H1 (cell line): ENCODE data around the gene ABHD17B. TPM values are rescaled to one million over a fixed set of nuclear protein-coding genes. Genes with fewer than 3 reads are reported as not detected.

Experiments used
- CTCF ChIA-PET: fragments of 300-600 bp; sonication (Branson Sonifier 250); formaldehyde crosslinking; loops from one replicate; lab custom pipeline; 2021; ENCODE audit not compliant: partially characterized antibody; lab: Charles Lee
- POLR2A ChIA-PET: fragments of 300-600 bp; sonication (Branson Sonifier 250); formaldehyde crosslinking; loops from one replicate; lab custom pipeline; 2021; ENCODE audit warnings: inconsistent platforms; ENCODE audit not compliant: partially characterized antibody; lab: Charles Lee
- DNase-seq, 2 experiments: peaks; one replicate each; pipeline versions ENCODE4 v3.0.0 to v3.0.0-alpha.2; 2010 to 2022; ENCODE audit warnings: low spot score in 2 of 2, low read depth in 1 of 2, mixed read lengths in 1 of 2
- FAIRE-seq: peaks from 2 replicates; lab custom pipeline; 2011; peaks lifted over from hg19 to GRCh38; lab: Jason Lieb, UNC
- H2AFZ ChIP-seq: 2 replicates; pipeline ENCODE4 v1.8.1; 2012; ENCODE audit warnings: low read length, inconsistent platforms
- H2AK5ac ChIP-seq: 2 replicates; pipeline ENCODE4 v1.6.1; 2013; ENCODE audit warnings: low read depth, low read length
- H2BK120ac ChIP-seq: replicated peaks from 2 replicates; pipeline ENCODE3; 2013; ENCODE audit warnings: low read depth, low read length, inconsistent platforms
- H2BK12ac ChIP-seq: 2 replicates; pipeline ENCODE4 v1.6.1; 2013; ENCODE audit warnings: low read depth, low read length
- H2BK15ac ChIP-seq: 2 replicates; pipeline ENCODE4 v1.6.1; 2013; ENCODE audit warnings: low read length
- H2BK20ac ChIP-seq: 2 replicates; pipeline ENCODE4 v1.6.1; 2013; ENCODE audit warnings: low read length
- H2BK5ac ChIP-seq: 2 replicates; pipeline ENCODE4 v1.6.1; 2013; ENCODE audit warnings: low read depth, low read length
- H3K14ac ChIP-seq: 2 replicates; pipeline ENCODE4 v1.6.1; 2013; ENCODE audit warnings: inconsistent platforms; ENCODE audit not compliant: insufficient read length
- H3K18ac ChIP-seq: 2 replicates; pipeline ENCODE4 v1.6.1; 2013; ENCODE audit warnings: low read length; ENCODE audit errors: extremely low read depth
- H3K23ac ChIP-seq: 2 replicates; pipeline ENCODE4 v1.6.1; 2013; ENCODE audit warnings: inconsistent platforms; ENCODE audit not compliant: insufficient read length
- H3K23me2 ChIP-seq: 2 replicates; pipeline ENCODE4 v1.6.1; 2013; ENCODE audit warnings: low read depth, low read length
- H3K27ac ChIP-seq: 2 replicates; pipeline ENCODE4 v1.6.1; 2011; ENCODE audit warnings: low read depth, low read length, inconsistent platforms
- H3K27me3 ChIP-seq, 4 experiments: replicated peaks in 1 of 4; 1 replicate in 1 of 4; 2 replicates in 3 of 4; pipeline versions ENCODE4 v1.6.1 to v1.8.1; 2011 to 2013; ENCODE audit warnings: low read length in 3 of 4, mild to moderate bottlenecking in 3 of 4, inconsistent platforms in 2 of 4, mixed read lengths in 2 of 4, moderate library complexity in 1 of 4; ENCODE audit not compliant: control insufficient read depth in 3 of 4, insufficient read depth in 3 of 4; ENCODE audit errors: extremely low read depth in 1 of 4
- H3K36me3 ChIP-seq, 4 experiments: 2 replicates each; pipeline versions ENCODE4 v1.6.1 to v1.8.1; 2011 to 2013; ENCODE audit warnings: mild to moderate bottlenecking in 4 of 4, low read length in 3 of 4, moderate library complexity in 2 of 4, control low read depth in 1 of 4, inconsistent platforms in 1 of 4; ENCODE audit not compliant: insufficient read depth in 4 of 4, control insufficient read depth in 2 of 4
- H3K4ac ChIP-seq: replicated peaks from 2 replicates; pipeline ENCODE3; 2013; ENCODE audit warnings: low read length, low read depth, mixed read lengths, inconsistent platforms; ENCODE audit not compliant: insufficient read length
- H3K4me1 ChIP-seq, 4 experiments: replicated peaks in 1 of 4; 1 replicate in 1 of 4; 2 replicates in 3 of 4; pipeline versions ENCODE4 v1.6.1 to v1.8.1; 2011 to 2013; ENCODE audit warnings: low read length in 3 of 4, inconsistent platforms in 2 of 4, mixed read lengths in 1 of 4; ENCODE audit not compliant: insufficient read depth in 4 of 4, control insufficient read depth in 3 of 4
- H3K4me2 ChIP-seq, 2 experiments: 2 replicates each; pipeline versions ENCODE4 v1.6.1 to v1.8.1; 2011 to 2013; ENCODE audit warnings: low read depth in 2 of 2, low read length in 2 of 2, control low read depth in 1 of 2, inconsistent platforms in 1 of 2, mild to moderate bottlenecking in 1 of 2; ENCODE audit not compliant: insufficient read depth in 1 of 2
- H3K4me3 ChIP-seq, 4 experiments: fragments of 200-600, 300-600 bp in 1 of 4; sonication (generic), shearing (Covaris generic), sonication (Bioruptor Twin) in 1 of 4; 2 replicates each; pipeline versions ENCODE4 v1.5.1 to v1.8.1; 2011 to 2016; ENCODE audit warnings: low read length in 4 of 4, low read depth in 3 of 4, control low read depth in 2 of 4, inconsistent platforms in 2 of 4, mild to moderate bottlenecking in 2 of 4, mixed read lengths in 1 of 4, moderate library complexity in 1 of 4; ENCODE audit not compliant: insufficient read depth in 2 of 4; ENCODE audit errors: extremely low read depth in 1 of 4
- H3K56ac ChIP-seq: replicated peaks from 2 replicates; pipeline ENCODE3; 2013; ENCODE audit warnings: low read depth, mild to moderate bottlenecking, mixed read lengths, low read length, inconsistent platforms; ENCODE audit not compliant: insufficient read length
- H3K79me1 ChIP-seq: 2 replicates; pipeline ENCODE4 v1.6.1; 2013; ENCODE audit warnings: low read depth, low read length, control low read depth
- H3K79me2 ChIP-seq, 2 experiments: 2 replicates each; pipeline versions ENCODE4 v1.6.1 to v1.8.1; 2012 to 2013; ENCODE audit warnings: low read length in 2 of 2, mild to moderate bottlenecking in 2 of 2, inconsistent platforms in 1 of 2; ENCODE audit not compliant: insufficient read depth in 2 of 2, control insufficient read depth in 1 of 2
- H3K9ac ChIP-seq, 4 experiments: replicated peaks in 1 of 4; 1 replicate in 1 of 4; 2 replicates in 3 of 4; pipeline versions ENCODE4 v1.6.1 to v1.8.1; 2011 to 2013; ENCODE audit warnings: low read depth in 3 of 4, low read length in 3 of 4, control low read depth in 2 of 4, mild to moderate bottlenecking in 2 of 4, moderate library complexity in 2 of 4, inconsistent platforms in 1 of 4; ENCODE audit errors: extremely low read depth in 1 of 4
- H3K9me3 ChIP-seq, 2 experiments: 2 replicates each; pipeline versions ENCODE4 v1.6.1 to v1.8.1; 2012 to 2013; ENCODE audit warnings: mild to moderate bottlenecking in 2 of 2, moderate library complexity in 2 of 2, control low read depth in 1 of 2, inconsistent platforms in 1 of 2, low read depth in 1 of 2, low read length in 1 of 2, mixed read lengths in 1 of 2; ENCODE audit not compliant: insufficient read depth in 2 of 2
- H4K20me1 ChIP-seq, 2 experiments: replicated peaks in 1 of 2; 2 replicates each; pipeline versions ENCODE3 to v1.8.1; 2011 to 2013; ENCODE audit warnings: inconsistent platforms in 2 of 2, low read length in 2 of 2, mild to moderate bottlenecking in 1 of 2; ENCODE audit not compliant: insufficient read depth in 2 of 2, control insufficient read depth in 1 of 2
- H4K5ac ChIP-seq: 2 replicates; pipeline ENCODE4 v1.6.1; 2013; ENCODE audit warnings: low read length, low read depth, mixed read lengths, inconsistent platforms; ENCODE audit not compliant: insufficient read length
- H4K8ac ChIP-seq: 2 replicates; pipeline ENCODE4 v1.8.0; 2013; ENCODE audit warnings: mild to moderate bottlenecking, moderate library complexity, low read length, inconsistent platforms; ENCODE audit not compliant: insufficient read depth; ENCODE audit errors: extremely low read depth
- H4K91ac ChIP-seq: replicated peaks from 2 replicates; pipeline ENCODE3; 2013; ENCODE audit warnings: low read length, mixed read lengths, inconsistent platforms; ENCODE audit not compliant: insufficient read length
- ASH2L ChIP-seq: fragments of 200-600, 300-600 bp; sonication (generic); IDR thresholded peaks from one replicate; pipeline ENCODE4 v1.7.1; 2017; ENCODE audit warnings: low read length
- CHD1 ChIP-seq: IDR thresholded peaks from 2 replicates; pipeline ENCODE4 v1.6.1; 2012; ENCODE audit warnings: low read depth, low read length, improper control_type of control experiment
- KDM1A ChIP-seq: fragments of 200-600, 300-600 bp; sonication (generic); IDR thresholded peaks from 2 replicates; pipeline ENCODE4 v1.7.1; 2016; ENCODE audit warnings: mild to moderate bottlenecking, low read length, borderline replicate concordance
- NANOG ChIP-seq: IDR thresholded peaks from 2 replicates; pipeline ENCODE4 v1.6.1; 2011; ENCODE audit warnings: low read length, low read depth, mild to moderate bottlenecking, inconsistent platforms; ENCODE audit not compliant: insufficient read depth, poor library complexity, severe bottlenecking
- RFX5 ChIP-seq: IDR thresholded peaks from 2 replicates; pipeline ENCODE4 v1.6.1; 2011; ENCODE audit warnings: low read depth, low read length, improper control_type of control experiment, borderline replicate concordance
- SAP30 ChIP-seq: fragments of 300-600 bp; sonication (generic); IDR thresholded peaks from 2 replicates; pipeline ENCODE4 v1.7.1; 2012; ENCODE audit warnings: low read length, moderate library complexity, mild to moderate bottlenecking, inconsistent platforms; ENCODE audit not compliant: insufficient read depth, insufficient replicate concordance
- SRF ChIP-seq: IDR thresholded peaks from 2 replicates; pipeline ENCODE4 v1.6.1; 2011; ENCODE audit warnings: mild to moderate bottlenecking, low read depth, low read length, moderate library complexity
- TBP ChIP-seq: IDR thresholded peaks from 2 replicates; pipeline ENCODE4 v1.6.1; 2011; ENCODE audit warnings: low read depth, low read length, improper control_type of control experiment
- TCF12 ChIP-seq: IDR thresholded peaks from 2 replicates; pipeline ENCODE4 v1.6.1; 2011; ENCODE audit warnings: low read depth, mild to moderate bottlenecking, low read length
- TEAD4 ChIP-seq: IDR thresholded peaks from 2 replicates; pipeline ENCODE4 v1.6.1; 2012; ENCODE audit warnings: low read depth, low read length, inconsistent platforms, mixed read lengths
- WGBS, 2 experiments: shearing (Covaris generic) in 1 of 2; methylation state at CpG; one replicate each; pipeline versions ENCODE4 v1.1.6 to v1.1.7; 2013 to 2015; ENCODE audit warnings: low lambda C conversion rate in 2 of 2, mixed read lengths in 2 of 2, inconsistent platforms in 1 of 2, low coverage in 1 of 2, missing lambda C conversion rate in 1 of 2; ENCODE audit not compliant: insufficient replicate concordance in 2 of 2, insufficient coverage in 1 of 2, insufficient read length in 1 of 2; ENCODE audit errors: extremely low coverage in 1 of 2, missing lambda C conversion rate in 1 of 2; 5-methylcytosine and 5-hydroxymethylcytosine counted together
- polyA plus RNA-seq, 7 experiments: library from polyadenylated mRNA; depleted of rRNA in 3 of 7; stranded (reverse) in 5 of 7; unstranded in 2 of 7; fragments of >200 nt in 5 of 7; fragments of 200-250 nt in 2 of 7; gene quantifications; 1 replicate in 5 of 7; 2 replicates in 1 of 7; 4 replicates in 1 of 7; pipeline versions ENCODE4 v1.2.1 to v1.2.3, GENCODE V29; 2011 to 2013; ENCODE audit warnings: missing spikeins in 2 of 7, mixed read lengths in 2 of 7
- total RNA-seq: library from RNA; stranded (reverse); fragmentation: NEBNext Ultra II Directional; extraction: Animal tissue kit (Norgen Biotek cat#: 25700); gene quantifications from 2 replicates; pipeline ENCODE4 v1.2.1, GENCODE V29; 2021
- TF ChIP-seq, protein P1 (sequence below): IDR thresholded peaks from 2 replicates; pipeline ENCODE4 v1.6.1; 2012; ENCODE audit warnings: low read length, inconsistent platforms

Gene ABHD17B
- total and polyA plus RNA-seq, 2 of the 8 experiments (the other 6 are each of a cell fraction or from before 2014, with no cell fraction given) = 37.2 to 60.8 TPM

DNA sequence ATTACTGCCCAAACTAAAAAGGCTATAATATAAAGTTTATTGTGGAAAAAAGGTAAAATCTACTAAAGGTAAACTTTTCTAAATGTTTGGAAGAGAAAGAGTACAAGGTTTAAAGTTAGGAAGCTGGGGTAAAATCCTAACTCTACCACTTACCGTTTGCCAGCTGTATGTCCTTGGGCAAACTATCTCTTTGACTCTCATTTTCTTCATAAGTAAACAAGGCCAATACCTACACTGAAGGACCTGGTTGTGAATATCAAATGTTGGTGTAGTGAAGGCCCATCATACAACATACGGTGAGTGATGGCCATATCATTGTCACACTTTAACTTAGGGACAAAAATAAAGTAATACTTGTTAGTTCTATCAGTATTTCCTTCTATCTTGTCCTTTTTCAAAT, 34.9 kb downstream of the ABHD17B start:
- Histone ChIP-seq H3K18ac (no peak overlapping the region), H3K14ac (no peak overlapping the region), H2BK5ac (no peak overlapping the region), H4K91ac (no peak overlapping the region), H3K27me3 (no peaks in the 10 kb centered on the region), H3K79me2 (peaks cover 18 to 97% of the 10 kb centered on the region in 2 experiments), H3K56ac (no peak overlapping the region), H2BK12ac (no peak overlapping the region), H3K4me2 (no peak overlapping the region), H2BK15ac (no peak overlapping the region), H2AK5ac (no peak overlapping the region), H3K4ac (no peak overlapping the region), H2AFZ (no peak overlapping the region), H4K5ac (no peak overlapping the region), H3K4me1 (no peaks in the 10 kb centered on the region; a peak in 1 of 7 replicates), H3K9me3 (no peaks in the 10 kb centered on the region), H3K9ac (no peak overlapping the region), H4K20me1 (peaks cover 18 to 20% of the 10 kb centered on the region in 2 experiments), H2BK120ac (no peak overlapping the region), H3K27ac (no peak overlapping the region), H3K79me1 (no peaks in the 10 kb centered on the region), H3K36me3 (peaks cover 2 to 15% (median 8%) of the 10 kb centered on the region in 4 experiments; a peak in 4 of 8 replicates), H3K23me2 (no peaks in the 10 kb centered on the region), H3K23ac (no peak overlapping the region), H2BK20ac (no peak overlapping the region), H3K4me3 (no peak overlapping the region), H4K8ac (no peak overlapping the region)
- POLR2A ChIA-PET = interaction anchor here (1.0 kb wide), 1 partner anchor 10 kb away, joined by 3 read pairs; no protein-coding TSS in a partner anchor
- 94% methylated on average over 2 of the region's 2 CpGs; no CpG with 5 or more reads in 1 of the 2 experiments for WGBS, 2 experiments
- FAIRE-seq = no peak
- no peak for DNase-seq
- CTCF ChIA-PET = no interaction called here
- TF ChIP-seq SAP30 = no peak
- TF ChIP-seq TCF12 = no peak
- TF ChIP-seq, protein P1, sequence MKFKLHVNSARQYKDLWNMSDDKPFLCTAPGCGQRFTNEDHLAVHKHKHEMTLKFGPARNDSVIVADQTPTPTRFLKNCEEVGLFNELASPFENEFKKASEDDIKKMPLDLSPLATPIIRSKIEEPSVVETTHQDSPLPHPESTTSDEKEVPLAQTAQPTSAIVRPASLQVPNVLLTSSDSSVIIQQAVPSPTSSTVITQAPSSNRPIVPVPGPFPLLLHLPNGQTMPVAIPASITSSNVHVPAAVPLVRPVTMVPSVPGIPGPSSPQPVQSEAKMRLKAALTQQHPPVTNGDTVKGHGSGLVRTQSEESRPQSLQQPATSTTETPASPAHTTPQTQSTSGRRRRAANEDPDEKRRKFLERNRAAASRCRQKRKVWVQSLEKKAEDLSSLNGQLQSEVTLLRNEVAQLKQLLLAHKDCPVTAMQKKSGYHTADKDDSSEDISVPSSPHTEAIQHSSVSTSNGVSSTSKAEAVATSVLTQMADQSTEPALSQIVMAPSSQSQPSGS = no peak
- TF ChIP-seq RFX5 = no peak
- TF ChIP-seq NANOG = no peak
- no peak for TF ChIP-seq TBP
- TF ChIP-seq TEAD4 = no peak
- TF ChIP-seq CHD1 = no peak
- no peak for TF ChIP-seq ASH2L
- TF ChIP-seq KDM1A = no peak
- no peak for TF ChIP-seq SRF
